Panc1 (cell line): ENCODE results near the gene ZNF30. TPM values are rescaled to one million over a fixed set of nuclear protein-coding genes. Genes with fewer than 3 reads are reported as not detected.
"Not testable (repeated sequence)": the region's sequence is repeated elsewhere in the genome, so short reads cannot be mapped to it uniquely, and the experiment has no call there.

Experiments
- ATAC-seq: fragments of 200-7000 bp; cut with Tn5 transposase; 2 replicates; pipeline ENCODE4 v1.9.1; 2020; ENCODE audit warnings: mild to moderate bottlenecking, moderate library complexity
- BruUV-seq: library from RNA; stranded (reverse); fragments of 400-500 nt; replicated peaks from 2 replicates; lab custom pipeline; 2021; lab: Mats Ljungman, UMichigan
- CTCF ChIA-PET: fragments of 300-600 bp; sonication (Branson Sonifier 250); formaldehyde crosslinking; loops from one replicate; lab custom pipeline; 2022; ENCODE audit warnings: antibody characterized with exemption; lab: Charles Lee
- POLR2A ChIA-PET: fragments of 300-600 bp; sonication (Branson Sonifier 250); formaldehyde crosslinking; loops from one replicate; lab custom pipeline; 2022; ENCODE audit warnings: antibody characterized with exemption; lab: Charles Lee
- DNase-seq: peaks from one replicate; pipeline ENCODE4 v3.0.0-alpha.2; 2010; ENCODE audit warnings: low read depth, low spot score
- H3K27ac ChIP-seq: 2 replicates; pipeline ENCODE4 v1.5.1; 2011; ENCODE audit warnings: mild to moderate bottlenecking, low read length, inconsistent platforms
- H3K27me3 ChIP-seq: fragments of 200-500 bp; sonication (Bioruptor generic); 2 replicates; pipeline ENCODE4 v1.6.0; 2014; ENCODE audit warnings: low read length, inconsistent platforms; ENCODE audit not compliant: control insufficient read depth, insufficient read depth
- H3K36me3 ChIP-seq: fragments of 200-500 bp; sonication (Bioruptor generic); 2 replicates; pipeline ENCODE4 v1.5.1; 2014; ENCODE audit warnings: inconsistent platforms, mild to moderate bottlenecking, low read length, moderate library complexity; ENCODE audit not compliant: control insufficient read depth, insufficient read depth
- H3K4me1 ChIP-seq: 2 replicates; pipeline ENCODE4 v1.5.1; 2011; ENCODE audit warnings: inconsistent platforms, mild to moderate bottlenecking, low read length, moderate library complexity; ENCODE audit not compliant: control insufficient read depth, insufficient read depth
- H3K4me3 ChIP-seq, 2 experiments: 2 replicates each; pipeline ENCODE4 v1.5.1; 2011 to 2012; ENCODE audit warnings: low read depth in 2 of 2, low read length in 2 of 2, mild to moderate bottlenecking in 2 of 2, inconsistent platforms in 1 of 2, moderate library complexity in 1 of 2
- H3K9me3 ChIP-seq: fragments of 200-500 bp; sonication (Bioruptor generic); 2 replicates; pipeline ENCODE4 v1.5.1; 2014; ENCODE audit warnings: low read depth, mild to moderate bottlenecking, inconsistent platforms, low read length, moderate library complexity; ENCODE audit not compliant: control insufficient read depth, insufficient read depth
- POLR2AphosphoS5 ChIP-seq: IDR thresholded peaks from 2 replicates; pipeline ENCODE4 v1.6.1; 2012; ENCODE audit warnings: mild to moderate bottlenecking, low read depth, low read length, moderate library complexity
- SIN3A ChIP-seq: IDR thresholded peaks from 2 replicates; pipeline ENCODE4 v1.6.1; 2012; ENCODE audit warnings: low read depth, mild to moderate bottlenecking, low read length, moderate library complexity, borderline replicate concordance; ENCODE audit not compliant: insufficient read depth
- TCF7L2 ChIP-seq: IDR thresholded peaks from 2 replicates; pipeline ENCODE4 v1.6.1; 2011; ENCODE audit warnings: mild to moderate bottlenecking, low read depth, low read length, inconsistent platforms
- in situ Hi-C: cut with HindIII; loops from 2 replicates; pipeline ENCODE4 v1.10.0; 2016; ENCODE audit warnings: low sequenced_read_pairs, low pct_unique_long_range_greater_than_20kb
- intact Hi-C: fragments of 100-400 bp; cut with micrococcal nuclease; formaldehyde crosslinking; loops from one replicate; pipeline ENCODE4 v1.10.0; 2022; ENCODE audit not compliant: unreplicated experiment
- total RNA-seq: library from RNA; stranded (reverse); gene quantifications from one replicate; pipeline ENCODE4 v1.2.1, GENCODE V29; 2021; ENCODE audit not compliant: unreplicated experiment
- TF ChIP-seq, protein P1 (sequence below): fragments of 450-650 bp; IDR thresholded peaks from 2 replicates; pipeline ENCODE4 v1.5.1; 2017; ENCODE audit warnings: mild to moderate bottlenecking
- TF ChIP-seq, protein P2 (sequence below), 2 experiments: IDR thresholded peaks; 2 replicates each; pipeline ENCODE4 v1.6.1; 2011 to 2012; ENCODE audit warnings: low read depth in 2 of 2, control low read depth in 1 of 2, low read length in 1 of 2, mild to moderate bottlenecking in 1 of 2, moderate library complexity in 1 of 2; ENCODE audit not compliant: insufficient read depth in 1 of 2

ZNF30 gene
- total RNA-seq, 1 experiment from 2014 or later: 5.3 TPM

DNA sequence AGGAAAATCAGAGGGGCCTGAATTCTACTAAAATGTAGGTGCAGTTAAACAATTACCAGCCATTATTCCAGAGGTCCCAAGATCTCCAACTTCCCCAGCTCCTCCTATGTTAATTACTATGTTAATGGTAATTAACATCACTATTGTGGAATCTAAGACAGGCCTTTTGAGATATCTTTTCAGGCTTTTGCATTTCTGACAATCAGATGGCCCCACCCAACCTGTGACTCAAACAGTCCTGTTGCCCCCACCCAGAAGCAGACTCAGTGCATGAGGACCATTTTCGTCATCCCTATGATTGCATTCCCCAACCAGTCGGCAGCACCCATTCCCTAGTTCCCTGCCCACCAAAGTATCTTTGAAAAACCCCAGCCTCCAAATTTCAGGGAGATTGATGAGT is 8.5 kb upstream of the ZNF30 start:
- intact Hi-C loops (no loop called here), in situ Hi-C loops (no loop called here)
- Histone ChIP-seq H3K27me3 (peaks cover 1% of the 10 kb centered on the region; the same call in 1 of the 2 replicates), H3K4me1 (no peaks in the 10 kb centered on the region), H3K9me3 (peaks cover 17% of the 10 kb centered on the region), H3K4me3 (no peak overlapping the region), H3K27ac (no peak overlapping the region), H3K36me3 (no peaks in the 10 kb centered on the region)
- no peak for ATAC-seq
- no TSS peak for BruUV-seq
- no peak for DNase-seq
- POLR2A ChIA-PET: no interaction called here
- TF ChIP-seq SIN3A (no peak), TCF7L2 (no peak), POLR2AphosphoS5 (no peak)
- TF ChIP-seq, protein P1, sequence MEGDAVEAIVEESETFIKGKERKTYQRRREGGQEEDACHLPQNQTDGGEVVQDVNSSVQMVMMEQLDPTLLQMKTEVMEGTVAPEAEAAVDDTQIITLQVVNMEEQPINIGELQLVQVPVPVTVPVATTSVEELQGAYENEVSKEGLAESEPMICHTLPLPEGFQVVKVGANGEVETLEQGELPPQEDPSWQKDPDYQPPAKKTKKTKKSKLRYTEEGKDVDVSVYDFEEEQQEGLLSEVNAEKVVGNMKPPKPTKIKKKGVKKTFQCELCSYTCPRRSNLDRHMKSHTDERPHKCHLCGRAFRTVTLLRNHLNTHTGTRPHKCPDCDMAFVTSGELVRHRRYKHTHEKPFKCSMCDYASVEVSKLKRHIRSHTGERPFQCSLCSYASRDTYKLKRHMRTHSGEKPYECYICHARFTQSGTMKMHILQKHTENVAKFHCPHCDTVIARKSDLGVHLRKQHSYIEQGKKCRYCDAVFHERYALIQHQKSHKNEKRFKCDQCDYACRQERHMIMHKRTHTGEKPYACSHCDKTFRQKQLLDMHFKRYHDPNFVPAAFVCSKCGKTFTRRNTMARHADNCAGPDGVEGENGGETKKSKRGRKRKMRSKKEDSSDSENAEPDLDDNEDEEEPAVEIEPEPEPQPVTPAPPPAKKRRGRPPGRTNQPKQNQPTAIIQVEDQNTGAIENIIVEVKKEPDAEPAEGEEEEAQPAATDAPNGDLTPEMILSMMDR: no peak
- TF ChIP-seq, protein P2, sequence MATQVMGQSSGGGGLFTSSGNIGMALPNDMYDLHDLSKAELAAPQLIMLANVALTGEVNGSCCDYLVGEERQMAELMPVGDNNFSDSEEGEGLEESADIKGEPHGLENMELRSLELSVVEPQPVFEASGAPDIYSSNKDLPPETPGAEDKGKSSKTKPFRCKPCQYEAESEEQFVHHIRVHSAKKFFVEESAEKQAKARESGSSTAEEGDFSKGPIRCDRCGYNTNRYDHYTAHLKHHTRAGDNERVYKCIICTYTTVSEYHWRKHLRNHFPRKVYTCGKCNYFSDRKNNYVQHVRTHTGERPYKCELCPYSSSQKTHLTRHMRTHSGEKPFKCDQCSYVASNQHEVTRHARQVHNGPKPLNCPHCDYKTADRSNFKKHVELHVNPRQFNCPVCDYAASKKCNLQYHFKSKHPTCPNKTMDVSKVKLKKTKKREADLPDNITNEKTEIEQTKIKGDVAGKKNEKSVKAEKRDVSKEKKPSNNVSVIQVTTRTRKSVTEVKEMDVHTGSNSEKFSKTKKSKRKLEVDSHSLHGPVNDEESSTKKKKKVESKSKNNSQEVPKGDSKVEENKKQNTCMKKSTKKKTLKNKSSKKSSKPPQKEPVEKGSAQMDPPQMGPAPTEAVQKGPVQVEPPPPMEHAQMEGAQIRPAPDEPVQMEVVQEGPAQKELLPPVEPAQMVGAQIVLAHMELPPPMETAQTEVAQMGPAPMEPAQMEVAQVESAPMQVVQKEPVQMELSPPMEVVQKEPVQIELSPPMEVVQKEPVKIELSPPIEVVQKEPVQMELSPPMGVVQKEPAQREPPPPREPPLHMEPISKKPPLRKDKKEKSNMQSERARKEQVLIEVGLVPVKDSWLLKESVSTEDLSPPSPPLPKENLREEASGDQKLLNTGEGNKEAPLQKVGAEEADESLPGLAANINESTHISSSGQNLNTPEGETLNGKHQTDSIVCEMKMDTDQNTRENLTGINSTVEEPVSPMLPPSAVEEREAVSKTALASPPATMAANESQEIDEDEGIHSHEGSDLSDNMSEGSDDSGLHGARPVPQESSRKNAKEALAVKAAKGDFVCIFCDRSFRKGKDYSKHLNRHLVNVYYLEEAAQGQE (IDR thresholded peaks at IDR 0.05; ENCODE audit: insufficient read depth in 1 of 2, low read depth in 2 of 2, low read length in 1 of 2): no peak
- CTCF ChIA-PET: interaction anchor here (0.6 kb wide), 1 partner anchor 1029 kb away, joined by 4 read pairs; no protein-coding TSS in a partner anchor

DNA sequence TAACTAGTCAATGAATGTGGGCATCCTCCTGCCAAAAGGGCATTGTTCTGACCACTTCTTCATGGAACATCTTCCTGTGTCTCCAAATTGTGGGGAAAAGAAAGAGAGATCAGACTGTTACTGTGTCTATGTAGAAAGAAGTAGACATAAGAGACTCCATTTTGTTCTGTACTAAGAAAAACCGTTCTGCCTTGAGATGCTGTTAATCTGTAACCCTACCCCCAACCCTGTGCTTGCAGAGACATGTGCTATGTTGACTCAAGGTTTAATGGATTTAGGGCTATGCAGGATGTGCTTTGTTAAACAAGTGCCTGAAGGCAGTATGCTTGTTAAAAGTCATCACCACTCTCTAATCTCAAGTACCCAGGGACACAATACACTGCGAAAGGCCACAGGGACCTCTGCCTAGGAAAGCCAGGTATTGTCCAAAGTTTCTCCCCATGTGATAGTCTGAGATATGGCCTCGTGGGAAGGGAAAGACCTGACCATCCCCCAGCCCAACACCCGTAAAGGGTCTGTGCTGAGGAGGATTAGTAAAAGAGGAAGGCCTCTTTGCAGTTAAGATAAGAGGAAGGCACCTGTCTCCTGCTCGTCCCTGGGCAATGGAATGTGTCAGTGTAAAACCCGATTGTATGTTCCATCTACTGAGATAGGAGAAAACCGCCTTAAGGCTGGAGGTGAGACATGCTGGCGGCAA is 6.5 kb upstream of the ZNF30 start:
- in situ Hi-C loops, H3K27me3 ChIP-seq, BruUV-seq, H3K4me1 ChIP-seq, H3K36me3 ChIP-seq, ATAC-seq, POLR2A ChIA-PET, CTCF ChIA-PET, H3K27ac ChIP-seq, DNase-seq, intact Hi-C loops, H3K4me3 ChIP-seq: not testable (repeated sequence)
- H3K9me3 ChIP-seq: peaks cover 17% of the 10 kb centered on the region

DNA sequence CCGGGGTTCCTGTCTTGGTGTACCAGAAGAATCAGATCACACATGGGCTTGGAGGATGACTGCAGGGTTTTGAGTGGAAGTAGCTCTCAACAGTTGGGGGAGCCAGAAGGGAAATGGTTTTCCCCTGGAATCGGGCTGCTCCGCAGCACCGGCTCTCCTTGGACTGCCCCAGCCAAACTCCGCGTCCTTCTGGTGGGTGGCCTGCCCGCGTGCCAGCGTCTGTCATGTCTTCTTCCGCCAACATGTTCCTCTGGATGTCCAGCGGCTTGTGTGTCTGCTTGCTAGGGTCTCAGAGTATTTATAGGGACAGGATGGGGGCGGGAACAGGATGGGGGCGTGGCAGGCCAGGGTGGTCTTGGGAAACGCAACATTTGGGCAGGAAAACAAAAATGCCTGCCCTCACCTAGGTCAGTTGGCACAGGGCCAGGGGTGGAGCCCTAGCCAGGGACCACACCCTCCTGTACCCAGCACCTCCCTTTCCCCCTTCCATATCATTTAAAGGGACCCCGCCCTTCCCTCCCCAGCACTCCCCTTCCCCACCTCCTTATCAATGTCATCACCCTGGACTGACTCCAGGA is 1.3 kb upstream of the ZNF30 start:
- H3K27ac ChIP-seq: no peak overlapping the region
- intact Hi-C loops: no loop called here
- H3K36me3 ChIP-seq: no peaks in the 10 kb centered on the region
- H3K4me3 ChIP-seq: no peak overlapping the region
- H3K27me3 ChIP-seq: peaks cover 8% of the 10 kb centered on the region; the same call in 1 of the 2 replicates
- ChIA-PET CTCF (interaction anchor here (0.6 kb wide), 1 partner anchor 116 kb away, joined by 3 read pairs; no protein-coding TSS in a partner anchor), POLR2A (no interaction called here)
- H3K9me3 ChIP-seq: no peaks in the 10 kb centered on the region
- DNase-seq (no peak), ATAC-seq (no peak)
- H3K4me1 ChIP-seq: 0 out of 2 replicates have a peak, but pooled peaks cover 5% of the 10 kb centered on the region
- no TSS peak for BruUV-seq
- in situ Hi-C loops: no loop called here
- TF ChIP-seq, protein P1: no peak
- TF ChIP-seq SIN3A (no peak), TCF7L2 (no peak), POLR2AphosphoS5 (no peak)
- TF ChIP-seq, protein P2 (IDR thresholded peaks at IDR 0.05; ENCODE audit: insufficient read depth in 1 of 2, low read depth in 2 of 2, low read length in 1 of 2): no peak
